ENCODE measurements around the gene CCDC124.

The CCDC124 gene

GRCh38 chr19:17993076-17993813 is 60.4 kb downstream of the CCDC124 start:
- no peak for DNase-seq (ENCODE audit: low read depth)
- TF ChIP-seq CTCF (conservative IDR thresholded peaks at IDR 0.05; ENCODE audit: low read depth, low read length) = no peak
- H3K4me3 ChIP-seq (ENCODE audit: low read length) = no peak overlapping the region

Measured in retinal pigment epithelial cell (primary cell).